ENCODE measurements around the gene GZMM. TPM values are rescaled to one million over a fixed set of nuclear protein-coding genes. Genes with fewer than 3 reads are reported as not detected.
A peak's percentile ranks its signal among the peaks of the same experiment; 100 is the strongest.

GZMM gene
- total and polyA plus RNA-seq, 2 experiments from 2014 or later = 0.29 TPM; not detected in 1

DNA sequence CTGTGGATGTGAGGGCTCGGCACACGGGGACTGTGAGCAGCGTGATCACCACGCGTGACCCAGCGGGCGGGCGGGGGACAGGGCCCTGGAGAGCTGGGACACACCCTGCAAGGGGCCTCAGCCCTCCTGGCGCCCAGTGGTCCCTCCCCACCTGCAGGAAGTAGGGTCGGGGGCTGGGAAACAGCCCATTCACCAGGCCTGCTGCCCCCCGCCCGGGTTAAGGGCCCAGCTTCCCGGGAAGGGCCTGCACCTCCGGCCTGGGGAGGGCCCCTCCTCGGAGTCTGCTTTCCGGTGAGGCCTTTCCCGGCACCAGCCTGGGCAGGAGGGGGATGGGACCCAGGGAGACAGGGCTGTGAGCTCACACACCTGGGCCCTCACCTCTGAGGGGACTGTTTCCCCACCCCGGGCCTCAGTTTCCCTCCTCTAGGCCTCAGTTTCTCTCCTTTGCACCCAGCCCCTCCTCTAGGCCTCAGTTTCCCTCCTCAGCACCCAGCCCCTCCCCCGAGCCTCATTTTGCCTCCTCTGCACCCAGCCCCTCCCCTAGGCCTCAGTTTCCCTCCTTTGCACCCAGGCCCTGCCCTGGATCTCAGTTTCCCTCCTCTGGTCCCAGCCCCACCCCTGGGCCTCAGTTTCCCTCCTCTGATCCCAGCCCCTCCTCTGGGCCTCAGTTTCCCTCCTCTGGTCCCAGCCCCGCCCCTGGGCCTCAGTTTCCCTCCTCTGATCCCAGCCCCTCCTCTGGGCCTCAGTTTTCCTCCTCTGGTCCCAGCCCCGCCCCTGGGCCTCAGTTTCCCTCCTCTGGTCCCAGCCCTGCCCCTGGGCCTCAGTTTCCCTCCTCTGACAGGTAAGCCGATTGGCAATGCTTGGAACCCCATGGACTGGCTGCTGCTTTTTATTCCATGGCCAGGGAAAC, 49.4 kb upstream of the GZMM start (continued):
- TF ChIP-seq, protein P1, sequence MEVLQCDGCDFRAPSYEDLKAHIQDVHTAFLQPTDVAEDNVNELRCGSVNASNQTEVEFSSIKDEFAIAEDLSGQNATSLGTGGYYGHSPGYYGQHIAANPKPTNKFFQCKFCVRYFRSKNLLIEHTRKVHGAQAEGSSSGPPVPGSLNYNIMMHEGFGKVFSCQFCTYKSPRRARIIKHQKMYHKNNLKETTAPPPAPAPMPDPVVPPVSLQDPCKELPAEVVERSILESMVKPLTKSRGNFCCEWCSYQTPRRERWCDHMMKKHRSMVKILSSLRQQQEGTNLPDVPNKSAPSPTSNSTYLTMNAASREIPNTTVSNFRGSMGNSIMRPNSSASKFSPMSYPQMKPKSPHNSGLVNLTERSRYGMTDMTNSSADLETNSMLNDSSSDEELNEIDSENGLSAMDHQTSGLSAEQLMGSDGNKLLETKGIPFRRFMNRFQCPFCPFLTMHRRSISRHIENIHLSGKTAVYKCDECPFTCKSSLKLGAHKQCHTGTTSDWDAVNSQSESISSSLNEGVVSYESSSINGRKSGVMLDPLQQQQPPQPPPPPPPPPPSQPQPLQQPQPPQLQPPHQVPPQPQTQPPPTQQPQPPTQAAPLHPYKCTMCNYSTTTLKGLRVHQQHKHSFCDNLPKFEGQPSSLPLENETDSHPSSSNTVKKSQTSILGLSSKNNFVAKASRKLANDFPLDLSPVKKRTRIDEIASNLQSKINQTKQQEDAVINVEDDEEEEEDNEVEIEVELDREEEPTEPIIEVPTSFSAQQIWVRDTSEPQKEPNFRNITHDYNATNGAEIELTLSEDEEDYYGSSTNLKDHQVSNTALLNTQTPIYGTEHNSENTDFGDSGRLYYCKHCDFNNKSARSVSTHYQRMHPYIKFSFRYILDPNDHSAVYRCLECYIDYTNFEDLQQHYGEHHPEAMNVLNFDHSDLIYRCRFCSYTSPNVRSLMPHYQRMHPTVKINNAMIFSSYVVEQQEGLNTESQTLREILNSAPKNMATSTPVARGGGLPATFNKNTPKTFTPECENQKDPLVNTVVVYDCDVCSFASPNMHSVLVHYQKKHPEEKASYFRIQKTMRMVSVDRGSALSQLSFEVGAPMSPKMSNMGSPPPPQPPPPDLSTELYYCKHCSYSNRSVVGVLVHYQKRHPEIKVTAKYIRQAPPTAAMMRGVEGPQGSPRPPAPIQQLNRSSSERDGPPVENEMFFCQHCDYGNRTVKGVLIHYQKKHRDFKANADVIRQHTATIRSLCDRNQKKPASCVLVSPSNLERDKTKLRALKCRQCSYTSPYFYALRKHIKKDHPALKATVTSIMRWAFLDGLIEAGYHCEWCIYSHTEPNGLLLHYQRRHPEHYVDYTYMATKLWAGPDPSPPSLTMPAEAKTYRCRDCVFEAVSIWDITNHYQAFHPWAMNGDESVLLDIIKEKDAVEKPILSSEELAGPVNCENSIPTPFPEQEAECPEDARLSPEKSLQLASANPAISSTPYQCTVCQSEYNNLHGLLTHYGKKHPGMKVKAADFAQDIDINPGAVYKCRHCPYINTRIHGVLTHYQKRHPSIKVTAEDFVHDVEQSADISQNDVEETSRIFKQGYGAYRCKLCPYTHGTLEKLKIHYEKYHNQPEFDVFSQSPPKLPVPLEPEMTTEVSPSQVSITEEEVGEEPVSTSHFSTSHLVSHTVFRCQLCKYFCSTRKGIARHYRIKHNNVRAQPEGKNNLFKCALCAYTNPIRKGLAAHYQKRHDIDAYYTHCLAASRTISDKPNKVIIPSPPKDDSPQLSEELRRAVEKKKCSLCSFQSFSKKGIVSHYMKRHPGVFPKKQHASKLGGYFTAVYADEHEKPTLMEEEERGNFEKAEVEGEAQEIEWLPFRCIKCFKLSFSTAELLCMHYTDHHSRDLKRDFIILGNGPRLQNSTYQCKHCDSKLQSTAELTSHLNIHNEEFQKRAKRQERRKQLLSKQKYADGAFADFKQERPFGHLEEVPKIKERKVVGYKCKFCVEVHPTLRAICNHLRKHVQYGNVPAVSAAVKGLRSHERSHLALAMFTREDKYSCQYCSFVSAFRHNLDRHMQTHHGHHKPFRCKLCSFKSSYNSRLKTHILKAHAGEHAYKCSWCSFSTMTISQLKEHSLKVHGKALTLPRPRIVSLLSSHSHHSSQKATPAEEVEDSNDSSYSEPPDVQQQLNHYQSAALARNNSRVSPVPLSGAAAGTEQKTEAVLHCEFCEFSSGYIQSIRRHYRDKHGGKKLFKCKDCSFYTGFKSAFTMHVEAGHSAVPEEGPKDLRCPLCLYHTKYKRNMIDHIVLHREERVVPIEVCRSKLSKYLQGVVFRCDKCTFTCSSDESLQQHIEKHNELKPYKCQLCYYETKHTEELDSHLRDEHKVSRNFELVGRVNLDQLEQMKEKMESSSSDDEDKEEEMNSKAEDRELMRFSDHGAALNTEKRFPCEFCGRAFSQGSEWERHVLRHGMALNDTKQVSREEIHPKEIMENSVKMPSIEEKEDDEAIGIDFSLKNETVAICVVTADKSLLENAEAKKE (CRISPR knock-in tag; IDR thresholded peaks at IDR 0.05) = no peak

DNA sequence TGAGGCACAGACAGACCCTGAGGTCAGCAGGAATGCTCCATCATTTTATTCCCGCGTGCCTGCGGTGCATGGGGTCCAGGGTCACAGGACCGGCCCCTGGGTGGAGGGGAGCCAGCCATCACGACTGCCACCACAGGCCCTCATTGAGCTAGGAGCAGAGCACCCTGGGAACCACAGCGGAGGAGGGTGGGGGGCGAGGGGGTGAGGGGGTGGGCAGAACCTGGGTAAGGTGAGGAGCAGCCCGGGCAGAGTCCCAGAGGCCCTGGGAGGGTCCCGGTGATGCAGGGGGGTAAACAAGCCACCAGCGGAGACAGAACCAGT, 48.8 kb upstream of the GZMM start:
- no peak overlapping the region for H3K27ac Mint-ChIP-seq
- 0 out of 2 replicates have a peak, but pooled peaks cover 2% of the 10 kb centered on the region for H3K4me1 ChIP-seq (ENCODE audit: insufficient read depth)
- H3K4me1 Mint-ChIP-seq = peaks cover 9% of the 10 kb centered on the region
- peak overlapping the region; percentile 34; the same call in 1 of the 3 replicates for H3K4me3 Mint-ChIP-seq
- H3K4me3 ChIP-seq = no peak overlapping the region
- DNase-seq (ENCODE audit: low spot score) (no peak), ATAC-seq (no peak)
- H4K20me1 ChIP-seq (replicated peaks; ENCODE audit: insufficient read depth) = no peaks in the 10 kb centered on the region
- no peaks in the 10 kb centered on the region for H3K79me2 ChIP-seq (replicated peaks; ENCODE audit: insufficient read depth)
- peaks cover 41% of the 10 kb centered on the region for H3K27me3 Mint-ChIP-seq (ENCODE audit: insufficient read depth, low read depth, poor library complexity)
- H3K9me3 Mint-ChIP-seq = peaks cover 12% of the 10 kb centered on the region
- H3K9me2 ChIP-seq (ENCODE audit: insufficient read depth) = no peaks in the 10 kb centered on the region
- H3K27me3 ChIP-seq (ENCODE audit: insufficient read depth) = peaks cover 39% of the 10 kb centered on the region
- H3K36me3 Mint-ChIP-seq (ENCODE audit: low read depth) = peaks cover 2% of the 10 kb centered on the region; the same call in 1 of the 3 replicates
- no peak overlapping the region for H3K4me2 ChIP-seq
- no peak overlapping the region for H3K27ac ChIP-seq (ENCODE audit: low read depth)
- TF ChIP-seq, protein P2, sequence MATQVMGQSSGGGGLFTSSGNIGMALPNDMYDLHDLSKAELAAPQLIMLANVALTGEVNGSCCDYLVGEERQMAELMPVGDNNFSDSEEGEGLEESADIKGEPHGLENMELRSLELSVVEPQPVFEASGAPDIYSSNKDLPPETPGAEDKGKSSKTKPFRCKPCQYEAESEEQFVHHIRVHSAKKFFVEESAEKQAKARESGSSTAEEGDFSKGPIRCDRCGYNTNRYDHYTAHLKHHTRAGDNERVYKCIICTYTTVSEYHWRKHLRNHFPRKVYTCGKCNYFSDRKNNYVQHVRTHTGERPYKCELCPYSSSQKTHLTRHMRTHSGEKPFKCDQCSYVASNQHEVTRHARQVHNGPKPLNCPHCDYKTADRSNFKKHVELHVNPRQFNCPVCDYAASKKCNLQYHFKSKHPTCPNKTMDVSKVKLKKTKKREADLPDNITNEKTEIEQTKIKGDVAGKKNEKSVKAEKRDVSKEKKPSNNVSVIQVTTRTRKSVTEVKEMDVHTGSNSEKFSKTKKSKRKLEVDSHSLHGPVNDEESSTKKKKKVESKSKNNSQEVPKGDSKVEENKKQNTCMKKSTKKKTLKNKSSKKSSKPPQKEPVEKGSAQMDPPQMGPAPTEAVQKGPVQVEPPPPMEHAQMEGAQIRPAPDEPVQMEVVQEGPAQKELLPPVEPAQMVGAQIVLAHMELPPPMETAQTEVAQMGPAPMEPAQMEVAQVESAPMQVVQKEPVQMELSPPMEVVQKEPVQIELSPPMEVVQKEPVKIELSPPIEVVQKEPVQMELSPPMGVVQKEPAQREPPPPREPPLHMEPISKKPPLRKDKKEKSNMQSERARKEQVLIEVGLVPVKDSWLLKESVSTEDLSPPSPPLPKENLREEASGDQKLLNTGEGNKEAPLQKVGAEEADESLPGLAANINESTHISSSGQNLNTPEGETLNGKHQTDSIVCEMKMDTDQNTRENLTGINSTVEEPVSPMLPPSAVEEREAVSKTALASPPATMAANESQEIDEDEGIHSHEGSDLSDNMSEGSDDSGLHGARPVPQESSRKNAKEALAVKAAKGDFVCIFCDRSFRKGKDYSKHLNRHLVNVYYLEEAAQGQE (IDR thresholded peaks at IDR 0.05; ENCODE audit: unreplicated experiment) = no peak
- TF ChIP-seq ZNF114 (CRISPR knock-in tag; IDR thresholded peaks at IDR 0.05) (no peak), CREB1 (CRISPR knock-in tag; IDR thresholded peaks at IDR 0.05; ENCODE audit: low read depth) (no peak)
- TF ChIP-seq, protein P3, sequence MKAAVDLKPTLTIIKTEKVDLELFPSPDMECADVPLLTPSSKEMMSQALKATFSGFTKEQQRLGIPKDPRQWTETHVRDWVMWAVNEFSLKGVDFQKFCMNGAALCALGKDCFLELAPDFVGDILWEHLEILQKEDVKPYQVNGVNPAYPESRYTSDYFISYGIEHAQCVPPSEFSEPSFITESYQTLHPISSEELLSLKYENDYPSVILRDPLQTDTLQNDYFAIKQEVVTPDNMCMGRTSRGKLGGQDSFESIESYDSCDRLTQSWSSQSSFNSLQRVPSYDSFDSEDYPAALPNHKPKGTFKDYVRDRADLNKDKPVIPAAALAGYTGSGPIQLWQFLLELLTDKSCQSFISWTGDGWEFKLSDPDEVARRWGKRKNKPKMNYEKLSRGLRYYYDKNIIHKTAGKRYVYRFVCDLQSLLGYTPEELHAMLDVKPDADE (IDR thresholded peaks at IDR 0.05) = no peak
- no peaks in the 10 kb centered on the region for H3K36me3 ChIP-seq (ENCODE audit: insufficient read depth)
- H3F3A ChIP-seq (replicated peaks; ENCODE audit: low read depth) = peaks cover 10% of the 10 kb centered on the region
- no peak overlapping the region for H2AFZ ChIP-seq

Data from GM23338 (cell line).